GM21723 (cell line): ENCODE data around the gene HES7.
A peak's percentile ranks its signal among the peaks of the same experiment; 100 is the strongest.
"Not testable (repeated sequence)": the region's sequence is repeated elsewhere in the genome, so short reads cannot be mapped to it uniquely, and the experiment has no call there.

ENCODE experiments used
- ATAC-seq: cut with Tn5 transposase; IDR thresholded peaks from one replicate; pipeline ENCODE4 v1.9.1; 2021; ENCODE audit warnings: mild to moderate bottlenecking, moderate library complexity; ENCODE audit not compliant: unreplicated experiment

The HES7 gene

GRCh38 chr17:8123695-8124349 is at the start of gene HES7:
HES7 (minus strand) TSS chr17:8124106; CDS start chr17:8124084, 22 bp downstream.
- no peak for ATAC-seq

- ATAC-seq, result peak; percentile 68
These were observed 49.4 kb upstream of the HES7 start for GRCh38 chr17:8173056-8173870.

GRCh38 chr17:8170186-8170585 is 46.3 kb upstream of the HES7 start:
- ATAC-seq, result not testable (repeated sequence)

GRCh38 chr17:8167526-8167925 is 43.6 kb upstream of the HES7 start:
- ATAC-seq, result no peak

- ATAC-seq, result no peak
These were observed 42.8 kb upstream of the HES7 start for GRCh38 chr17:8166731-8167130.

GRCh38 chr17:8164815-8165131 is 40.9 kb upstream of the HES7 start:
- no peak for ATAC-seq

GRCh38 chr17:8163978-8164814 is 40.3 kb upstream of the HES7 start:
- no peak for ATAC-seq

GRCh38 chr17:8162997-8163977 is 39.4 kb upstream of the HES7 start:
- ATAC-seq, result no peak

- ATAC-seq, result peak; percentile 36
These were observed 38.5 kb upstream of the HES7 start, which contains the start of gene VAMP2 for GRCh38 chr17:8162233-8162996. VAMP2 (minus strand) TSS chr17:8162948; CDS start chr17:8162879, 69 bp downstream.

- no peak for ATAC-seq
These were observed 37.7 kb upstream of the HES7 start for GRCh38 chr17:8161289-8162232.

- no peak for ATAC-seq
These were observed 36.9 kb upstream of the HES7 start for GRCh38 chr17:8160741-8161221.

GRCh38 chr17:8160224-8160577 is 36.3 kb upstream of the HES7 start:
- ATAC-seq, result no peak

GRCh38 chr17:8159459-8160223 is 35.7 kb upstream of the HES7 start:
- ATAC-seq, result no peak

- ATAC-seq, result no peak
These were observed 35.1 kb upstream of the HES7 start for GRCh38 chr17:8159032-8159400.

GRCh38 chr17:8158267-8159031 is 34.5 kb upstream of the HES7 start:
- ATAC-seq, result peak; percentile 17

GRCh38 chr17:8156246-8156992 is 32.5 kb upstream of the HES7 start:
- peak; percentile 67 for ATAC-seq

GRCh38 chr17:8155996-8156245 is 32.0 kb upstream of the HES7 start:
- ATAC-seq, result no peak
